ENCODE measurements around the gene GPR84. TPM values are rescaled to one million over a fixed set of nuclear protein-coding genes. Genes with fewer than 3 reads are reported as not detected.
"Not testable (repeated sequence)": the region's sequence is repeated elsewhere in the genome, so short reads cannot be mapped to it uniquely, and the experiment has no call there.

The GPR84 gene
- total RNA-seq, 1 donor from 2014 or later: not detected

DNA sequence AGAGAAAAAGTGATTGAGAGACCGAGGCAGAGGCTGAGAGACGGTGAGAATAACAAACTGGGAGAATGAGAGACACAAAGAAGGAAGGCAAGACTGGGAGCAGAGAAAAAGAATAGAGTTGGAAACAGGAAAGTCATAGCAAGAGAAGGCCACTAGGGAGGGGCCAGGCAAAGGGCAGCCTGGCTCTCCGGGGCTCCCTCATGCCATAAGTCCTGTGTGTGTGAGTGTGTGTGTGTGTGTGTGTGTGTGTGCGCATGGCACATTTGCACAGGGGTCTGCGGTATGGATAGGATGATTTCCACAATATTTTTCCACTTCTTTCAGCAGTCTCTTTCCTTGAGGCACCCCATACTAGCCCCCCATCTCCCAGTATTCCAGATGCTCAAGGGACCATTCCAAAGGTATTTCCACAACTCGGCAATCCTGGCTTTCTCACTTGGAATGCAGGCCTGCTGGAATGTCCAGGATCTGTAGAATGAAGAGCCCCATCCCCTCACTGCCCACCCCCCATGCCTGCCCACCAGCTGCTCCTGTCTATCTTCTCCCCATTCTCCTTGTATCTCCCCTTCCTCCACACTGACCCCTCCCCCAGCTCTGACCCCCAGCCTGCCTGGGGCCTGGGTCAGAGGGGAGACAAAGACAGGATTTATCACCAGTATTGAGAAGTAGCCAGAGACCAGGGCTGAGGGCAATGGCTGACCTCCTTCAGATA is 9.0 kb downstream of the GPR84 start:
- Mint-ChIP-seq H3K36me3 (ENCODE audit: low read depth) (peaks cover 5% of the 10 kb centered on the region), H3K27me3 (ENCODE audit: low read depth) (no peaks in the 10 kb centered on the region), H3K27ac (ENCODE audit: unreplicated experiment) (peak overlapping the region; percentile 68), H3K9me3 (no peaks in the 10 kb centered on the region), H3K4me3 (peak overlapping the region; percentile 88), H3K4me1 (peaks cover 38% of the 10 kb centered on the region)
- DNase-seq (ENCODE audit: low read depth, low spot score): peak; percentile 61
- TF ChIP-seq, protein P1, sequence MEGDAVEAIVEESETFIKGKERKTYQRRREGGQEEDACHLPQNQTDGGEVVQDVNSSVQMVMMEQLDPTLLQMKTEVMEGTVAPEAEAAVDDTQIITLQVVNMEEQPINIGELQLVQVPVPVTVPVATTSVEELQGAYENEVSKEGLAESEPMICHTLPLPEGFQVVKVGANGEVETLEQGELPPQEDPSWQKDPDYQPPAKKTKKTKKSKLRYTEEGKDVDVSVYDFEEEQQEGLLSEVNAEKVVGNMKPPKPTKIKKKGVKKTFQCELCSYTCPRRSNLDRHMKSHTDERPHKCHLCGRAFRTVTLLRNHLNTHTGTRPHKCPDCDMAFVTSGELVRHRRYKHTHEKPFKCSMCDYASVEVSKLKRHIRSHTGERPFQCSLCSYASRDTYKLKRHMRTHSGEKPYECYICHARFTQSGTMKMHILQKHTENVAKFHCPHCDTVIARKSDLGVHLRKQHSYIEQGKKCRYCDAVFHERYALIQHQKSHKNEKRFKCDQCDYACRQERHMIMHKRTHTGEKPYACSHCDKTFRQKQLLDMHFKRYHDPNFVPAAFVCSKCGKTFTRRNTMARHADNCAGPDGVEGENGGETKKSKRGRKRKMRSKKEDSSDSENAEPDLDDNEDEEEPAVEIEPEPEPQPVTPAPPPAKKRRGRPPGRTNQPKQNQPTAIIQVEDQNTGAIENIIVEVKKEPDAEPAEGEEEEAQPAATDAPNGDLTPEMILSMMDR (conservative IDR thresholded peaks at IDR 0.05): peak; percentile 53

DNA sequence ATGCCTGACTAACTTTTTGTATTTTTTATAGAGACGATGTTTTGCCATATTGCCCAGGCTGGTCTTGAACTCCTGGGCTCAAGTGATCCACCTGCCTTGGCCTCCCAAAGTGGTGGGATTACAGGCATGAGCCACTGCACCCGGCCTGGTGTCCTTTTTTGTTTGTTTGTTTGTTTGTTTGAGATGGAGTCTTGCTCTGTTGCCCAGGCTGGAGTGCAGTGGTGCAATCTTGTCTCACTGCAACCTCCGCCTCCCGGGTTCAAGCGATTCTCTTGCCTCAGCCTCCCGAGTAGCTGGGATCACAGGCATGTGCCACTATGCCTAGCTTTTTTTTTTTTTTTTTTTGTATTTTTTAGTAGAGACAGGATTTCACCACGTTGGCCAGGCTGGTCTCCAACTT is 10.0 kb downstream of the GPR84 start:
- peaks cover 47% of the 10 kb centered on the region for H3K4me1 Mint-ChIP-seq
- not testable (repeated sequence) for H3K9me3 Mint-ChIP-seq

DNA sequence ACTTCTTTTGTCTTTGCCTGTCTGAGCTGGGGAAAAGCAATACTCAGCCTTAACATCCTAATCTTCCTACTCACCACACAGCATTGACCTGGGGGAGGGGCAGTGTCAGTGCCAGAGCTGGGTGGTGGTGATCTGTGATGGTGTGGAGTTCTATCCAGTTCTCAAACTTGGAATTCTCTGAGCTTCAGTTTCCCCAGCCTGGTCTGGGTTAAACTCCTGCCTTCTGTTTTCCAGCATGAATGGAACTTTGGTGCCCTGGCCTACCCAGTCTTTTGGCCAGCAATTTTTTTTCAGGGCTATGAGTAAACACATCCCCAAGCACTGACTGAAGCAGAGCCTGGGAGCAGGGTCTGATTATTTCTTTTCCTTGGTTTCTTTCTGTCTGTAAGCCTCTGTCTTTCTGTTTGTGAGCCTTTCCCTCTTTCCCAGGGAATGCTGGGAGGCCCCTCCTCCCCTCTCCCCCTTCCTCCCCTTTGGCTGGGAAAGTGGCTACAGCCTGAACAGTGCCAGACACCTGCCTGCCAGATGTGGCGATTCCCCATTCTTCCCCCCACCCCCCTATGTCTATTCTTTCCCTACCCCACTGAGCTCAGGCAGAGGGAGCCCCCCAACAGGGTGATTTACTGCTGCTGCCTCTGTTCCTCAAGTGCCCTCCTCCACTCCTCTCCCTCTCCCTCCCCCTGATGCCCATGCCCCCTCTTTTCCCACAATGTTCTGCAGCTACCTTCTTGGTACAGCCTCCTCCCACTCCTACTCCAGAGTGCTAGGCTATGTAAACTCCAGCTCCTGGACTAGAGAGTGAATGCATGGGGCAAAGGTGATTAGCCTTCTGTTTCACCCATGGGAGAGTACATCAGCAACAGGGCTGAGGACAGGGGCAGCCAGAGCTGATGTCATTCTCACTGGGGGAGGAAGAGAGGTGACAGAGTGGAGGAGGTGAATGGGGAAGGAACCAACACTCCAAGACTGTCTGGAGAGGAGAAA is 11.1 kb downstream of the GPR84 start:
- H3K27ac Mint-ChIP-seq (ENCODE audit: unreplicated experiment): peak overlapping the region; percentile 99
- H3K9me3 Mint-ChIP-seq: no peaks in the 10 kb centered on the region
- peaks cover 11% of the 10 kb centered on the region for H3K36me3 Mint-ChIP-seq (ENCODE audit: low read depth)
- TF ChIP-seq, protein P1 (conservative IDR thresholded peaks at IDR 0.05): no peak
- peak overlapping the region; percentile 90 for H3K4me3 Mint-ChIP-seq
- H3K27me3 Mint-ChIP-seq (ENCODE audit: low read depth): no peaks in the 10 kb centered on the region
- no peak for DNase-seq (ENCODE audit: low read depth, low spot score)
- H3K4me1 Mint-ChIP-seq: peaks cover 51% of the 10 kb centered on the region

More for the DNA sequence above, 10.0 kb downstream of the GPR84 start:
- DNase-seq (ENCODE audit: low read depth, low spot score); H3K27me3 Mint-ChIP-seq (ENCODE audit: low read depth); H3K27ac Mint-ChIP-seq (ENCODE audit: unreplicated experiment): not testable (repeated sequence)
- H3K36me3 Mint-ChIP-seq (ENCODE audit: low read depth): peaks cover 11% of the 10 kb centered on the region
- H3K4me3 Mint-ChIP-seq: peak overlapping the region; percentile 4

DNA sequence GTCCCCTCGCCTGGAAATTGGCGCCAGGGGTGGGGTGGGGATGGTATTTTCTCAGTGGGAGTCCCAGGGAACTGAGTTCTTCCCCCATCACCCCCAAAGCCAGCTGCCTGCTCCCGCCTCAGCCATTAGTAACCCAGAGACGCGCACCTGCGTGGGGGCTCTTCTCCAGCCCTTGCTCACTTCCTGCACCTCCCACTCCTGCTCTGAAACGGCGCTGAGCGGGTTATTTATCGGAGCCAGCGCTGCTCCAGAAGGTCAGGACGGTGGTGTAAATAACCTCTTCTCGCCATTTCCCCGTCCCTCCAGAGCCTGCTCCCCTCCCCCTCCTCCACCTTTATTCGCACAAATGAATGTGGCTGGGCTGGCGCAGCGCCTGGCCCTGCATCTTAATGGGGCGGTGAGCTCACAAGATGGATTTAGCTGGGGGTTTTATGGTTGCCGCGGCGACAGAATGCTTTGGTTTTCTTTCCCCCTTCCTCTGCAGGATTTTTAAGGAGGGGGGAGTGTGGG is 12.2 kb downstream of the GPR84 start:
- H3K36me3 Mint-ChIP-seq (ENCODE audit: low read depth): peaks cover 17% of the 10 kb centered on the region
- no peaks in the 10 kb centered on the region for H3K27me3 Mint-ChIP-seq (ENCODE audit: low read depth)
- no peaks in the 10 kb centered on the region for H3K9me3 Mint-ChIP-seq
- TF ChIP-seq, protein P1 (conservative IDR thresholded peaks at IDR 0.05): no peak
- H3K4me1 Mint-ChIP-seq: peaks cover 51% of the 10 kb centered on the region
- H3K4me3 Mint-ChIP-seq: peak overlapping the region; percentile 90
- DNase-seq (ENCODE audit: low read depth, low spot score): peak; percentile 55
- H3K27ac Mint-ChIP-seq (ENCODE audit: unreplicated experiment): peak overlapping the region; percentile 99

DNA sequence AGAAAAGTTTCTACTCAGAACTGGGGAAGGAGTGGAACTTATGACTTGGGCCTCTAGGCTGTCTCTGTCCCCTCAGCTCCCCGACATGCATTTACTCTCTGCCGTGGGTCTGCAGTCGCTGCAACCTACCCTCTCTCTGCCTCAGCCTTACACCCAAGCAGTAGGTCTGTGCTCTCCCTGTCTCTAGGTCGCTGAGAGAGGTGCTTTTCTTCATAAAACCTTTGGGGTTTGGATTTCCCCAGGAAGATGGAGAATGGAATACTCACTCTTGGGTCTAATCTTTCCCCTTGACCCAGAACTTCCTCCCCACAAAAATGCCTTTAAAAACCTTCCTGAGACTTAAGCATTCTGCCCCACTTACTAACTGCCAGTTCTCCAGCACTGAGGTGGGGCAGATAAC is 12.9 kb downstream of the GPR84 start:
- peak overlapping the region; percentile 90 for H3K4me3 Mint-ChIP-seq
- H3K4me1 Mint-ChIP-seq: peaks cover 51% of the 10 kb centered on the region
- H3K27ac Mint-ChIP-seq (ENCODE audit: unreplicated experiment): peak overlapping the region; percentile 99
- no peak for DNase-seq (ENCODE audit: low read depth, low spot score)
- no peaks in the 10 kb centered on the region for H3K9me3 Mint-ChIP-seq
- TF ChIP-seq, protein P1 (conservative IDR thresholded peaks at IDR 0.05): no peak
- H3K36me3 Mint-ChIP-seq (ENCODE audit: low read depth): peaks cover 20% of the 10 kb centered on the region
- no peaks in the 10 kb centered on the region for H3K27me3 Mint-ChIP-seq (ENCODE audit: low read depth)
